ENCODE measurements around the gene ZNF516. TPM values are rescaled to one million over a fixed set of nuclear protein-coding genes. Genes with fewer than 3 reads are reported as not detected.

The ZNF516 gene
- polyA plus RNA-seq, 2 of the 4 experiments (the other 2 are of a cell fraction): 3.9 to 4.9 TPM

DNA sequence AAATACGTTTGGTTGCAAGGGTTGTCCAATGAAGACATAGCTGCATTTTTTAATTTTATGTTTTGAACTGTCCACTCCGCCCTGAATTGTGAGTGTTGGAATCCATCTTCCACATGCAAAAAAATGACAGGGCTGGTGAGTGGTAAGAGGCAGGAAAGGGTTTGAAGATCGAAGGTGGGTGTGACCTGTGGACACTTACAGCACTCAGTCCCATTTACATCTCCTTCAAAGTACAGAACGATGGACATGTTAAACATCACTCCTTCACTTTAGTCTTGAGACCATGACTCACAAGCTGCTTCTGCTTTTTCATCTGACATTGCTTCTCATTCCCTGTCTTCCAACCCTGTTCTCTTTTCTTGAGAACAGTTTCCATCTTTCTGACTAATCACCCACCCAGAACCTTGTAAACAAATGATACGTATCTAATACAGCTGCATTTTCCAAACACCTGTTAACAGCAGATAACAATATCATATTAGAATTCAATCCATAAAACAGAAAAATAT is 179.3 kb downstream of the ZNF516 start:
- H3K9me3 ChIP-seq: no peaks in the 10 kb centered on the region
- CTCF ChIA-PET: no interaction called here
- DNase-seq (ENCODE audit: low read depth in 1 of 2, low spot score in 1 of 2) (no peak), ATAC-seq (no peak), FAIRE-seq (no peak)
- no peak overlapping the region for H3K4me2 ChIP-seq
- H3K4me3 ChIP-seq: no peak overlapping the region
- POLR2A ChIA-PET: no interaction called here
- WGBS (ENCODE audit: missing lambda C conversion rate): 5% methylated on average over 5 of the region's 5 CpGs
- TF ChIP-seq POLR2AphosphoS2 (conservative IDR thresholded peaks at IDR 0.05; ENCODE audit: low read length) (no peak), EHF (CRISPR knock-in tag; IDR thresholded peaks at IDR 0.05) (no peak)
- H3K4me1 ChIP-seq: no peaks in the 10 kb centered on the region
- H3K27ac ChIP-seq: no peak overlapping the region

DNA sequence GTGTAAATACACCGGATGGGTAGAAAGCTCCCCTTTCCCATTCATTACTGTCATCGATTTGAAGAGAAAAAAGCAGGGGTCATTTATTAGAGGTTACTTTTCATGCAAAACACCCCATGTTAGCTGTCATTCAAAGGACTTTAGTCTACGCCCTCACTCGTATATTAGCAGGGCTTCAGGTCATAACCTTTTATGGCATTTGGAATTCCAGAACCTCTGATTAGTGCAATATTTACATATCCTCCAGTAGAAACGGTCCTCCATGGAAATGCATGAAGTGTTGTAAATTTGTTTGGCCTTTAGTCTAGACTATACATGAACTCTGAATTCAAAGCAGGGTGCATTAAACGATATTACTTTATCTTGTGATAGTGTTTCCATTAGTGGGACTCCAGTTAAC is 180.5 kb downstream of the ZNF516 start:
- DNase-seq (ENCODE audit: low read depth in 1 of 2, low spot score in 1 of 2) (no peak), ATAC-seq (no peak), FAIRE-seq (no peak)
- Histone ChIP-seq H3K9me3 (no peaks in the 10 kb centered on the region), H3K4me3 (no peak overlapping the region), H3K4me2 (no peak overlapping the region), H3K4me1 (no peaks in the 10 kb centered on the region), H3K27ac (no peak overlapping the region)
- POLR2A ChIA-PET: no interaction called here
- TF ChIP-seq EHF (CRISPR knock-in tag; IDR thresholded peaks at IDR 0.05): no peak
- CTCF ChIA-PET: no interaction called here
- 8% methylated on average over 6 of the region's 6 CpGs for WGBS (ENCODE audit: missing lambda C conversion rate)

DNA sequence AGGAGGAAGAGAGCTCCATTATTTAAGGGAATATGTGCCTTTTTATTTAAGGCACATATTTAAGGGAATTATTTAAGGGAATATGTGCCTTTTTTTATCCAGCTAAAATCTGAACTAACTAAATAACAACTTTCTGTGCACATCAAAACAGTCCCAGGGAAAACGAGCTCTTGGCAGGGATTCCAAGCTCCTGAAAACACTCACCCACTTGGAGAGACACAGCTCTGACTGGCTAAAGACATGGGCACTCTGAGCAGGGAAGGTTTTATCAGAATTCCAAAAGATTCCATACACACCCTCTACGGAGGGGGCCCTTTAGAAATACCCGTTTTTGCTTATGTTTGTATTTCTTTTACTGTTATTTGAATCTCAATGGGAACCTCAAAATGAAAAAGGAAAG is 181.0 kb downstream of the ZNF516 start:
- no peaks in the 10 kb centered on the region for H3K9me3 ChIP-seq
- H3K4me3 ChIP-seq: no peak overlapping the region
- no peak overlapping the region for H3K4me2 ChIP-seq
- ATAC-seq (no peak), FAIRE-seq (no peak), DNase-seq (ENCODE audit: low read depth in 1 of 2, low spot score in 1 of 2) (no peak)
- POLR2A ChIA-PET: no interaction called here
- H3K4me1 ChIP-seq: no peaks in the 10 kb centered on the region
- no peak overlapping the region for H3K27ac ChIP-seq
- TF ChIP-seq TFCP2L1 (CRISPR knock-in tag; IDR thresholded peaks at IDR 0.05) (no peak), FOXS1 (CRISPR knock-in tag; IDR thresholded peaks at IDR 0.05) (no peak)
- CTCF ChIA-PET: no interaction called here
- 8% methylated on average over 3 of the region's 3 CpGs for WGBS (ENCODE audit: missing lambda C conversion rate)

Measured in A549 (cell line).